Activated CD8-positive, alpha-beta memory T cell treated with anti-CD3 and anti-CD28 coated beads for 4 hours (primary cell): ENCODE results near the gene CCM2.
"Not testable (repeated sequence)": the region's sequence is repeated elsewhere in the genome, so short reads cannot be mapped to it uniquely, and the experiment has no call there.

ENCODE experiments used
- DNase-seq, 2 donors: peaks; one replicate each; pipeline ENCODE4 v3.0.0-alpha.2; 2020; ENCODE audit warnings: low read depth in 2 of 2

CCM2 gene

DNA sequence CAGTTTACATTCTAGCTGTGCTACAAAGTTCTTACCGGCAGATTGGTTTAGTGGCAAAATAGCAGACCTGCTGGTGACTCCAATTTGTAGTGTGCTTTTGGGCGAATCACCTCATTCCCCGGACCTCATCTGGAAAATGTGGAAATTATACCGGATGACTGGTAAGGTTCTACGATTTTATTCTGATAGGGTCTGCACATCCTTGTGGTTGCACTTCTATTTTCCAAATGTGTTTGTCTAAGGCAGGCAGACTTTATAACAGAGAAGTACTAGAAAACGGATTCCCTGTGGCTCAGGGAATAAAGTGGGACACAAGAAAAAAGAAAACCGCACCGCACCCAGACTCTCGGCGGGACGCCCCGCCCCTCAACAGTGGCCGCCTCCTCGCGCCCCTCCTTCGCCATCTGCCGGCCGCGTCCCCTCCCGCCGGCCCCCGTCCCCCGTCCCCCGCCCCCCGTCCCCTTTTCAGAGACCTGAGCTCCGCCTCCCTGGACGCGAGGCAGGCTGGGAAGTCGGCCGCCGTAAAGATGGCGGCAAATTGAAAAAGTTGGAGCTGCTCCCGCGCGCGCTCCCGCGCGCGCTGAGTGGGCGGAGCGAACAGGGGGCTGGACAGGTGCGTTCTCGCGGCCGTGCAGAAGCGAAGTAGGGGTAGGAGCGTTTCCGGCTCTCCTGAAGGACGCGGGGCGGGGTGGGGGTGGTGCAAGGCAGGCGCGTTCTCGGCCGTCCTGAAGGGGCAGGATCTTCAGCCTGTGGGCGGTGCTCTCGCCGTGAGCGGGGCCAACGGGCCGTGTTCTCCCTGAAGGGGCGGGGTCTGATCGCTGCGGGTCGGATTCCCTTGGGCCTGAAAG lies 532 bp upstream of the CCM2 start:
- peak; percentile 97 to 98 for DNase-seq

DNA sequence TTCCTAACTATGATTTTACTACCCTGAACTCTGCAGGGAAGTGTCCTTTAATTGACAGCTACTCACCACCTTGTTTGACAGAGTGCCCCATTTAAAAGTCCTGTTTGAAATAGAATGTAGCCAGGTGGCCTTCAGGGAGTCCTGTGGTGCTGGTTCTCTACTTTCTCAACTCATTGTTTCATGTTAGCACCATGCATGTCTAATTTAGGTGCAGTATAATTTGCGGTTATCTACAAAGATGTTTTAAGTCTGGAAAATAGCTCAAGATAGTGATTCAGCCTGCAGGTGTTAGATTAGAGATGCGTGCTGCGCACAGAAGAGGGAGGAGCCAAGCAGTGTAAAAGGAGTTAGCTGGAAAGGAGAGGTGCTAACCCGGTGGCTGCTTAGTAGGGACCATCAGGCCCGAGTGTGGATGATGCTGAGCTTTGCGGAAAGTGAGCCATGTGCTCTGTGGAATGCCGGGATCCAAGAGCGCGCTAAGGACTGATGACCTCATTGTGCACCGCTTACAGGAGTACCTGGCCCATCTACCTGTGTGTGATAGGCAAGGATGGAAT lies 1.2 kb downstream of the CCM2 start:
- DNase-seq: peak; percentile 35 to 64

DNA sequence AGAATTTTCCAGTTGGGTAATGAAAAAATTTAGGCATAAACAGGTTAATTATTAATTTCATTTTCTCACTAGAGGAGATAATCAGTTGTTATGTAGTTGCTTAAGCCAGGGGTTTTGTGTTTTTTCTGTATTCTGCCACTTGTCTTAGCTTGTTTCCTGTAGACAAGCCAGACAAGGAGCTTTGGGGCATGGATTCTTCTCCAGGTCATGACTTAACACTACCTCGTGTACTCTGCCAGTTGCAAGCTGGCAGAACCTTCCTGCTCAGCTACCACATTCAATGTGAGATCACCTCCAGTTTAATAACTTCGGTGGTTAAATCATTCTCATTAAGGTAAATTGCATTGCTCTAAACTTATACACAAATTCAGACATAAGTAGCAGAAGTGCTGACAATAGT lies 1.8 kb downstream of the CCM2 start:
- no peak for DNase-seq

DNA sequence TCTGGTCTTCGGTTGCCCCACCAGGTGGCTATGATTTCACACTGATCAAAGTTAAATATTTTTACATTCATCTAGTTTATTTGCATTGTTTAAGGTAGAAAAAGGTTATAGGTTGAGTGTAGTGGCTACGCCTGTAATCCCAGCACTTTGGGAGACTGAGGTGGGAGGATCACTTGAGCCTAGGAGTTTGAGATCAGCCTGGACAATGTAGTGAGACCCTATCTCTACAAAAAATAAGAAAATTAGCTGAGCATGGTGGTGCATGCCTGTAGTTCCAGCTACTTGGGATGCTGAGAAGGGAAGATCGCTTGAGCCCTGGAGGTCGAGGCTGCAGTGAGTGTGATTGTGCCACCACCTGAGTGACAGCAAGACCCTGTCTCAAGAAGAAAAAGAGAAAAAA lies 3.8 kb downstream of the CCM2 start:
- no peak for DNase-seq

DNA sequence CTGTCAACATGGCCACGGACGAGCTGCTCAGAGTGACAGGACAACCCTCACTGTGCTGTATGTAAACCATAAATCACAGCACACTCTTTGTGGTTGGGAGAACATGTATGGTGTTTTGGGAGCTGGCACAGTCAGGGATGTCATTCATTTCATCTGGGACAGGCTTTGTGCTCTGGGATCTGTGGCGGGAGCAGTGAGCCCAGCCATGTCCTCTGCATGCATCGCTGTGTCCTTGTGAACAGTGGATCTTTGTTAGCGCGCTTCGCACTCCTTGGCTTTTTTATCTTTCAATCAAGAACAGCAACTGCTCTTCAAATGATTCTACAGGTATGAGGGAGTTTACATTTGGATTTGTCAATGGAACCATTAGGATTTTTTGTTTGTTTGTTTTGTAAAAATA lies 7.1 kb downstream of the CCM2 start:
- no peak for DNase-seq

DNA sequence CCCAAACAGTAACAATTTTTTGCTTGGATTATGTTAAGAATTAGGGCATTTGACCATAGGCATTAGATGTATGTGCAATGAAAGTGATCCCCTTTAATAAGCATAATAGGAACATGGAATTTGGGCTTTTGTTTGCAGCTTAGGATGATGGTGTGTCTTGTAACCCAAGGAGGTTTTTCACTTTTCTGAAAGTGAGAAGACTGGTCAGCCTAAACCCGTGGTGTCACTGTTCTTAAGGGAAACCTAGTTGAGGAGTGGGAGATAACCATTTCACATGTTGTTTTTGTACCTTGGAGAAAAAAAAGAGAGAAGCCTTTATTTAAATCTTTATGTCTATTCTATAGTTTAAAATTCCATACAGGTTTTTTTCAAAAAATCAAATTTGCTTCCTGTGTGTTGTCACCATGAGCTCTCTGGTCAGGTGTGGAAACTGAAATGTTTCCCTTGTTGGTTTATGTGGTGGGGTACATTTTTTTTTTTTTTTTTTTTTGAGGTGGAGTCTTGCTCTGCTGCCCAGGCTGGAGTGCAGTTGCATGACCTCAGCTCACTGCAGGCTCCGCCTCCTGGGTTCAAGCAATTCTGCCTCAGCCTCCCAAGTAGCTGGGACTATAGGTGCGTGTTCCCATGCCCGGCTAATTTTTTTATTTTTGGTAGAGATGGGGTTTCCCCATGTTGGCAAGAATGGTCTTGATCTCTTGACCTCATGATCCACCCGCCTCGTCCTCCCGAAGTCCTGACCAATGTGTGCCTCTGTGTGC lies 7.7 kb downstream of the CCM2 start:
- DNase-seq: no peak

DNA sequence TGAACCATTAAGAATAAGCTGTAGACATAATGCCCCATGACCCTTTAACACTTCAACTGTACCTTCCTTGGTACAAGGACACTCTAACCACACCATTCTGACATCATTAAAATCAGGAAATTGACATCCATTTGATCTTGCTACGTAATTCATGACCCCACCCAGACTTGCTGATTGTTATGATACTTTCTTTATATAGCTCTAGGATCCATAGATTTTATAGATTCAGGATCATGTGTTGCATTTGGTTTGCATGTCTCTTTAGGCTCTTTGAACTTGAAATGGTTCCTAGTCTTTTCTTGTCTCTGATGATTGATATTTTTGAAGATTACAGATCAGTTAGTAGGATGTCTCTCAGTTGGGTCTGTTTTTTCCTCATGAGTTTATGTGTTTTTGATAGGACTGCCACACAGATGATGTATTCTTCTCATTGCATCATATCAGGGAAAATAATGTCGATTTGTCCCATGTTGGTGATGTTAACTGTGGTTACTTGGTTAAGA lies 13.5 kb downstream of the CCM2 start:
- DNase-seq: no peak

DNA sequence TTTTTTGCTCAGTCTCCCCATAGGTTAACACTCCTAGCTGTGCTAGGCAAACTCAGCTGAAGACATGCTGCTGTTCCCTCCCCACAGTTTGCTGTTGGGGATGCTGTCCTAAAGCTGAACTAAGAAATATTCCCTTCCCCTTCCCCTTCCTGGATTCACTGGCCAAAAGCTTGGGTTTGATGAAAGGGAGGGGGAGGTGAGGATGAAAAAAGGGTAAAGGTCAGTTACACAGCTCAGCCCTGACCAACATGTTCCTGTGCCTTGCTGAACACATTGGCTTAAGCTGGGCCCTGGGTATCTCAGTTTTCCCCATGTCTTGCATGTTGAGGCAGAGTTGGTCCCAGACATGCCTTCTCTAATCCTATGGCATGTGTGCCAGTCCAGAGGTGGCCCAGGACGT lies 15.3 kb downstream of the CCM2 start:
- no peak for DNase-seq

DNA sequence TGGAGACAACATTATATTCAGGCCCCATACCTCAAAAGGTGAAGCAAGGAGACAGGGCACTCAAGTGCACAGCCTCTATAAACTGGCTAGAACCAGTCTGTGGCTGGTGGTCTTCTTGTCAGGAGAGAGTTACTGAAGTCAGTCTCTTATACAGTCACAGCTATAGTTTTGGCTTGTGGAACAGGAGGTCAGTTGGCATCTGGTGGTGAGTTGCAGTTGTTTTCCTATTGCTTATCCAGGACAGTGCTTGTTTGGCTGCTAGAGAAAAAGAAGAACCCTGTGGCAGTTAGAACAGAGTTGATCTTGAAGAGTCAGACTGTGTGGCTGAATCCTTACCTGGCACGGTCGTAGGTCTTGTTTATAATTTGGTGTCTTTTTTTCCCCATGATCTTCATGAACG lies 17.3 kb downstream of the CCM2 start:
- no peak for DNase-seq

DNA sequence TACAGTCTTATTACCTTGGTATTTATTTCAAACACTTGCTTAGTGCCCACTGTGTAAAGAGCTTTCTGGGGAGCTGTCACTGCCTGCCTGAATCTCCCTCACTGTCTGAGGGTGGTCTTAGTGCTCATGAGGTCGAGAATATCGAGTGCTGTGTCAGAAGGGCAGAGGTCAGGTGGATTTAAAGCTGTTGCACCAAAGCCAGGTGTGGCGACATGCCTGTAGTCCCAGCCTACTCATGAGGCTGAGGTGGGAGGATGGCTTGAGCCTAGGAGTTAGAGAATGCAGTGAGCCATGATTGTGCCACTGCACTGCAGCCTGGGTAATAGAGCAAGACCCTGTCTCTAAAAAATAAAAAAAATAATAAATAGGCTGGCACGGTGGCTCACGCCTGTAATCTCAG lies 20.9 kb downstream of the CCM2 start:
- no peak for DNase-seq

DNA sequence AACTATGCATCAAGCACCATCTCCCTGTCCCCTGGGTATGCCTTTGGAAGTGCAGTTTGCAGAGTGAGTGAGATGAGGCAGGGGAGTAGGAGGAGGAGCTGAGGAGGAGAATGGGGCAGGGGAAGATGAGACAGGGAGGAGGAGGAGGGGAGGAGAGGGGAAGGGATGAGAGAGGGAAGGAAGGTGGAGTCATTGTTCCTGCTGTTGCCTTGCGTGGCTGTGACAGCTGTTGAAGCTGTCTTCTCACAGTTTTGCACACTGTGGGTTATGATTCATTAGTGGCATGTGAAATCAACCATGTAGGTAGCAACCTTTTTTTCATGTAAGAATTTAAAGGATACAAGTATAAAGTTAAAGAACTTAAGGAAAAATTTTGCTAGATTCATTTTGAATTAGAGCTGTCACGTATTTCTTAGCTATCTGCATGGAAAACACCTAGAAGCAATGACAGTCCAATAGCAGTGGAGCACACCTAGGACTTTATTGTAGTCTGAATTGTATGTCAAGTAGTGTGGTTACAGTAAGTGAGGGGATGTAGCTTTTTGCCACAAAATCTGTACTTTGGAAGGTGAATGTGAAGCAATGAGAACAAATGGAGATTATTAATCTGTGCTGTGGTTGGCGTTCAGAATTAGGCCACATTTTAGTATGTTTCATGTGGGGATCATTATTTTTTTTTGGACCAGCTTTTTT lies 21.7 kb downstream of the CCM2 start:
- DNase-seq: no peak

DNA sequence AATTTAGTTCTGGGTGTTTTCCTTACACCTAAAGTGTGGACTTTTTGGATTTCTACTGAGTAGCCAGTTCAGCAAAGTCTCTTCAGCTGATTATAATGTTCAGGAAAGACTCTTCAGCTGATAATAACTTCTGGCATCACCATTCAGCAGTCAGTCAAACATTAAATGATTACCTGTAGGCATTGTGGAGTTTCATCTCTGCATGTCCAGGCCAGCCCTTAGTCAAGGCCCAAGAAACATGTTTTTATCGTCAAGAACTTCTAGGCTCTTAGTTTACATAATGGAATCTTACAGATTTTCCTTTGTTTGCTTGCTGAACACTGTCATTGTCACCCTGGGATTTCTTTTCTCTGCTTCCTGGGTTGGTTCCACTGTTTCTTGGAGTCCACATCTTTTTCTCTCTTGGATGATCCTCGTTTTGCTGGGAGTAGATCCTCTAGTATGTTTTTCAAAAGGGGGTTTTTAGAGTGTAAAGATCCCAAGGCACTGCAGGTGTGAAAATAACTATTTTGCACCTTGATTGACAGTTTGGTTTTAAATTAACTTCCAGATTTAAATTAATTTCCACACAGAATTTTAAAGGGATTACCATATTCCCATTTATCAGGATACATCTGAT lies 24.2 kb downstream of the CCM2 start:
- no peak for DNase-seq

DNA sequence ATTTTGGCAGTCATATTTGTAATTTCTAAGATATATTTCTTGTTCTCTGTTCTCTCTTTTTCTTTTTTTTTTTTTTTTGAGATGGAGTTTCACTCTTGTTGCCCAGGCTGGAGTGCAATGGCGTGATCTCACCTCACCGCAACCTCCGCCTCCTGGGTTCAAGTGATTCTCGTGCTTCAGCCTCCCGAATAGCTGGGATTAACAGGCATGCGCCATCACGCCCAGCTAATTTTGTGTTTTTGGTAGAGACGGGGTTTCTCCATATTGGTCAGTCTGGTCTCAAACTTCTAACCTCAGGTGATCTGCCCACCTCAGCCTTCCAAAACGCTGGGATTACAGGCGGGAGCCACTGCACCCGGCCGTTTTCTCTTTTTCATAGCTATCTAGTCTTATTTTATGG lies 25.5 kb downstream of the CCM2 start:
- DNase-seq: not testable (repeated sequence)

DNA sequence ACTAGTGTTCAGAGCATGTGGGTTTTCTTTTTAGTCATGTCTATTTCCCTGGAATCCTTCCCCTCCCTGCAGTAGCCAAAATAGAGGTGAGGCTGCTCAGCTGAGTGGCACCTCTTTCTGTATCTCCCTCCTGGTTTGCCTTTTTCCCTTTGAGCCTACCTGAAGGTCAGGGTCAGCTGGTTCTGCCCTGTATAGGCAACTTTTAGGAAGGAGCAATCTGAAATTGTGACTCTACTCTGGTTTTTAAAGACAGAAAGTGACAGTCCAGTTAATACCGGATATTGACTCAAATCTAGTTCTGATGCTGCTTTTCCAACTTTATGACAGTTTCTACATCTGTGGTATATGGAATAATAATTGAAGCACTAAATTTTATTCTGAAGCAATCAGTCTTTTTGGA lies 26.0 kb downstream of the CCM2 start:
- no peak for DNase-seq

DNA sequence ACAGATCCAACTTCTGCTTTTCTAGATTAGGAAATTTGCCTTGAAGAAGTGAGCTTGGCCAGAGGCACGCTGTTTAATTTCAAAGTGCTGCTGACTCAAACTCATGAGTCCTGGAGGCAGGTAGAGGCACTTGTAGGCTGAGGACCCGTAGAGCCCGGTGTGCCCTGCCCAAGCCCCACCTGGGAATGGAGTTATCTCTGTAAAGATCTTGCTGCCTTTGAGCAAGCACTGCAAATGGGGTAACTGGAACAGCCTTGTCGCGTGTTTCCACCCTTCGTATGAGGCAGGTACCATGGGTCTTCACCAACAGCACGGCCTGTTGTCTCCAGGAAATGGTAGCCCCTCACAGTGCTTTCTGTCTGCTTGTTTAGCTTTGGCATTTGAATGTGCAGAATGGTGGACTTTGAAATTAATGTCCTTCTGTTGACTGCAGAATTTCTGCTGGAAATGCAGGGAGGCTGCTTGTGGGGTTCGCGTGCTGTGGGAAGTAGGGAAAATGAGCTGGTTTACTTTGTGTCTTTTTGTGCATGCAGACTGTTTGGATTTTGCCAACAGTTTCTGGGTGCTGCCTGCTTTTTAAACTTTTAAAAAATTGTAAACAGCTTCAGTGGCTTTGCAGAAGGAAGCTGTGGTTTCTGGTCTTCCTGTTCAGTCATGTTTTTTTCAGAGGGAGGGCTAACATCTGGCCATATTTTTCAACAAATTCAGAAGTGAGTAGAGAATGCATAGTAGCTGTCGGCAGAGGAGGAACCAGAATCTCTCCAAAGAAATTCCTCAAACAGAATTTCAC lies 27.2 kb downstream of the CCM2 start:
- DNase-seq: no peak

DNA sequence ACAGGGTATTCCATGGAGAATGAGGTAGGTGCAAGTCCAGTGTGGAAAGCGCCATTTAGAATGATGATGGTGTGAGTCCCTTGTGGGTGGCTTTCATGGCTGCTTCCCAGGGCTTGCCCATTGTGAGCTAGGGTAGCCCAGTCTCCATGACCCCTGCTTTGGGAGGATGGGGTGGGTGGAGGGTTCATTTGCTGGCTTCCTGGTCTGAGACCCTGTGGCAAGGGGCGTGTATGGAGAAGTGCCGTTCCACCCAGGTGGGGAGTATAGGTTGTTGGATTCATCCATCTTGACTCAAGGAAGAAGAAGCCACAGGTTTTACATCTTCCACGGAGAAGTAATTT lies 27.7 kb downstream of the CCM2 start:
- no peak for DNase-seq

DNA sequence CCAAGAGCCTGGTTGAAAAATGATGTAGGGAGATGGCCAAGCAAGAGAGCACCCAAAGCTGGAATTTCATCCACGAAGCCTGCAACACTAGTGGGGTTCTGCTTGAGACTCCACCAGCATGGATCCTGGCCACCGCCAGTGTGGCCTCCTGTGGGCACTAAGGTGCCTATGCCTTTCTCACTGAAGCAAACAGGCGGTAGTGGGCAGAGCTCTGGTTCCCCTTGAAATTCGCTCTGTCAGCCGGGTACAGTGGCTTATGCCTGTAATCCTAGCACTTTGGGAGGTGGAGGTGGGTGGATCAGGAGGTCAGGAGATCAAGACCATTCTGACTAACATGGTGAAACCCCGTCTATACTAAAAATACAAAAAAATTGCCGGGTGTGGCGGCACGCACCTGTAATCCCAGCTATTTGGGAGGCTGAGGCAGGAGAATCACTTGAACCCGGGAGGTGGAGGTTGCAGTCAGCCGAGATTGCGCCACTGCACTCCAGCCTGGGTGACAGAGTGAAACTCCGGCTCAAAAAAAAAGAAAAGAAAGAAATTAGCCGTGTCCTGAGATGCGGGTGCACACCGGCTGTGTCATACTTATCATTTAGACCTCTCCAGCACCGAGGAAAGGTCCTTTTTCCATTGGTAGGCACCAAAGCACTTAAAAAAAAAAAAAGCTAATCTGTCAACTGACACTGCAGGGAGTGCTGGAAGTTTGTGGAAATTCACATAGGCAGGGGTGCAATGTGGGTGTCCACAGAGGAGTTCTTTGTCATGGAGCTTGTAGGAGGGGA lies 28.3 kb downstream of the CCM2 start:
- no peak for DNase-seq

DNA sequence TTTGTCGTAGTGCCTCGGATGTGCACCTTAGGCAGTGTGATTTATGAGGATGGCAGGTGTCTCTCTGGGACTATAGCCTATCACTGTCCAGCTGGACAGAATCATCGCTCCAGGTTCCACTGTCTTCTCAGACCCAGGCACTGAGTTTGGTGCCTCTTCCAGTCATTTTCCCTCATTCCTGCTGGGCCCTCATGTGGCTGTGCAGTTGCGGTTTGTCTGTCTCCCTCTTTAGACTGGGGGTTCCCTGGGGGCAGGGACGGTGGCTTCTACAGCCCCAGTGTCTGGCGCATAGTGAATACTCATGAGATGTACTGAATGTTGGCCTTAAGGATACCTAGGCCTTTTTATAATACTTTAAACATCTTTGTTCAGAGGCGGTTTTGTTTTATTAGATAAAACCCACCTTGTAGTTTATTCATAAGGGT lies 28.9 kb downstream of the CCM2 start:
- DNase-seq: no peak

DNA sequence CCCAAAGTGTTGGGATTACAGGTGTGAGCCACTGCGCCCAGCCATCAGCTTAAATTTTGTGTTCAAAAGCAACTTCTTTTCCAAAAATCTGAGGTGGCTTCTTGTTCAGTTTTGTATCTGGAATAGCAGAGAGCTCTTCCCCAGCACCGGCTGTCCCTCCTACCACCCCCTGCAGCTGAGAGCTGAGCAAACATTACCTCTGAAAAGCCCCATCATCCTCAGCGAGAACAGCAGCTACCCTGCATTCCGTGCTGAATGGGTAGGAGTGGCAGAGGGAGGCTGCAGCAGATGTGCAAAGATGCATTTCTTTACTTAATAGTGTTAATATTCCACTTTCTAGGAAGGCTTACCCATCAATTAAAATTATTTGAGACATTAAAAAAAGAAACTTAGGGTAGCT lies 31.8 kb downstream of the CCM2 start:
- no peak for DNase-seq

DNA sequence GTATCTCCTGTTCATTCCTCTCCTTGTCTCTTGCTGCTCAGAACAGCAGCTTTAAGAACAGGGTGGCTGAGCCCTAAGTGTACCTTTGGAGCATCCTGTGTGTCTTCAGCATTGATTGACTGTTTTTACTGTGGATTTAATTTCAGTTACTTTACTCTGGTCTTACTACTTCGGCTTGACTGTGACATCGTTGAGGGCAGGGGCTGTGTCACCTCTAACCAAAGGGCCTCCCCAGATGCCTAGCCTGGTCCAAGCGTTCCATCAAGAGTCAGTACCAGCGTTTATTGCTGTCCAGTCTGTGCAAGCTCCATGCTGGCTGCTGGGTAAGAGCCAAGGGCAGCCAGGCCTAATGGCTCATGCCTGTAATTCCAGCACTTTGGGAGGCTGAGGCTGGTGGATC lies 32.4 kb downstream of the CCM2 start:
- no peak for DNase-seq
